Panc1 (cell line): ENCODE data around the gene SIGLEC15. TPM values are rescaled to one million over a fixed set of nuclear protein-coding genes. Genes with fewer than 3 reads are reported as not detected.

ENCODE experiments used
- ATAC-seq: fragments of 200-7000 bp; cut with Tn5 transposase; 2 replicates; pipeline ENCODE4 v1.9.1; 2020; ENCODE audit warnings: mild to moderate bottlenecking, moderate library complexity
- BruUV-seq: library from RNA; stranded (reverse); fragments of 400-500 nt; replicated peaks from 2 replicates; lab custom pipeline; 2021; lab: Mats Ljungman, UMichigan
- CTCF ChIA-PET: fragments of 300-600 bp; sonication (Branson Sonifier 250); formaldehyde crosslinking; loops from one replicate; lab custom pipeline; 2022; ENCODE audit warnings: antibody characterized with exemption; lab: Charles Lee
- POLR2A ChIA-PET: fragments of 300-600 bp; sonication (Branson Sonifier 250); formaldehyde crosslinking; loops from one replicate; lab custom pipeline; 2022; ENCODE audit warnings: antibody characterized with exemption; lab: Charles Lee
- DNase-seq: peaks from one replicate; pipeline ENCODE4 v3.0.0-alpha.2; 2010; ENCODE audit warnings: low read depth, low spot score
- H3K27ac ChIP-seq: 2 replicates; pipeline ENCODE4 v1.5.1; 2011; ENCODE audit warnings: mild to moderate bottlenecking, low read length, inconsistent platforms
- H3K27me3 ChIP-seq: fragments of 200-500 bp; sonication (Bioruptor generic); 2 replicates; pipeline ENCODE4 v1.6.0; 2014; ENCODE audit warnings: low read length, inconsistent platforms; ENCODE audit not compliant: control insufficient read depth, insufficient read depth
- H3K36me3 ChIP-seq: fragments of 200-500 bp; sonication (Bioruptor generic); 2 replicates; pipeline ENCODE4 v1.5.1; 2014; ENCODE audit warnings: inconsistent platforms, mild to moderate bottlenecking, low read length, moderate library complexity; ENCODE audit not compliant: control insufficient read depth, insufficient read depth
- H3K4me1 ChIP-seq: 2 replicates; pipeline ENCODE4 v1.5.1; 2011; ENCODE audit warnings: inconsistent platforms, mild to moderate bottlenecking, low read length, moderate library complexity; ENCODE audit not compliant: control insufficient read depth, insufficient read depth
- H3K4me3 ChIP-seq, 2 experiments: 2 replicates each; pipeline ENCODE4 v1.5.1; 2011 to 2012; ENCODE audit warnings: low read depth in 2 of 2, low read length in 2 of 2, mild to moderate bottlenecking in 2 of 2, inconsistent platforms in 1 of 2, moderate library complexity in 1 of 2
- H3K9me3 ChIP-seq: fragments of 200-500 bp; sonication (Bioruptor generic); 2 replicates; pipeline ENCODE4 v1.5.1; 2014; ENCODE audit warnings: low read depth, mild to moderate bottlenecking, inconsistent platforms, low read length, moderate library complexity; ENCODE audit not compliant: control insufficient read depth, insufficient read depth
- CTCF ChIP-seq: fragments of 450-650 bp; IDR thresholded peaks from 2 replicates; pipeline ENCODE4 v1.5.1; 2017; ENCODE audit warnings: mild to moderate bottlenecking
- POLR2AphosphoS5 ChIP-seq: IDR thresholded peaks from 2 replicates; pipeline ENCODE4 v1.6.1; 2012; ENCODE audit warnings: mild to moderate bottlenecking, low read depth, low read length, moderate library complexity
- REST ChIP-seq, 2 experiments: IDR thresholded peaks; 2 replicates each; pipeline ENCODE4 v1.6.1; 2011 to 2012; ENCODE audit warnings: low read depth in 2 of 2, control low read depth in 1 of 2, low read length in 1 of 2, mild to moderate bottlenecking in 1 of 2, moderate library complexity in 1 of 2; ENCODE audit not compliant: insufficient read depth in 1 of 2
- SIN3A ChIP-seq: IDR thresholded peaks from 2 replicates; pipeline ENCODE4 v1.6.1; 2012; ENCODE audit warnings: low read depth, mild to moderate bottlenecking, low read length, moderate library complexity, borderline replicate concordance; ENCODE audit not compliant: insufficient read depth
- TCF7L2 ChIP-seq: IDR thresholded peaks from 2 replicates; pipeline ENCODE4 v1.6.1; 2011; ENCODE audit warnings: mild to moderate bottlenecking, low read depth, low read length, inconsistent platforms
- in situ Hi-C: cut with HindIII; loops from 2 replicates; pipeline ENCODE4 v1.10.0; 2016; ENCODE audit warnings: low sequenced_read_pairs, low pct_unique_long_range_greater_than_20kb
- intact Hi-C: fragments of 100-400 bp; cut with micrococcal nuclease; formaldehyde crosslinking; loops from one replicate; pipeline ENCODE4 v1.10.0; 2022; ENCODE audit not compliant: unreplicated experiment
- total RNA-seq: library from RNA; stranded (reverse); gene quantifications from one replicate; pipeline ENCODE4 v1.2.1, GENCODE V29; 2021; ENCODE audit not compliant: unreplicated experiment

Gene SIGLEC15
- total RNA-seq, 1 experiment from 2014 or later: 0.23 TPM

GRCh38 chr18:45839414-45840395 is 14.2 kb downstream of the SIGLEC15 start:
- intact Hi-C loops (loop anchor here (2.0 to 5.0 kb wide), 2 partner anchors 117 to 149 kb away; partner anchors contain the start of gene SLC14A1), in situ Hi-C loops (no loop called here)
- TF ChIP-seq REST (IDR thresholded peaks at IDR 0.05; ENCODE audit: insufficient read depth in 1 of 2, low read depth in 2 of 2, low read length in 1 of 2) (no peak), POLR2AphosphoS5 (no peak), SIN3A (no peak), TCF7L2 (no peak), CTCF (peak; percentile 57; the same call in 1 of the 2 replicates)
- H3K36me3 ChIP-seq: no peaks in the 10 kb centered on the region
- POLR2A ChIA-PET: no interaction called here
- H3K27me3 ChIP-seq: no peaks in the 10 kb centered on the region
- no peak overlapping the region for H3K4me3 ChIP-seq
- DNase-seq (no peak), ATAC-seq (peak; percentile 85)
- no peaks in the 10 kb centered on the region for H3K9me3 ChIP-seq
- peaks cover 3% of the 10 kb centered on the region; the same call in 1 of the 2 replicates for H3K4me1 ChIP-seq
- CTCF ChIA-PET: interaction anchor here (0.8 to 1.0 kb wide), 3 partner anchors 117 to 175 kb away, joined by 3 to 12 read pairs (median 5); partner anchors contain the start of gene SLC14A1
- BruUV-seq: no TSS peak
- peak overlapping the region; percentile 23; the same call in 1 of the 2 replicates for H3K27ac ChIP-seq

GRCh38 chr18:45841060-45841764 is 15.7 kb downstream of the SIGLEC15 start:
- H3K36me3 ChIP-seq: no peaks in the 10 kb centered on the region
- H3K27me3 ChIP-seq: no peaks in the 10 kb centered on the region
- in situ Hi-C loops: no loop called here
- H3K9me3 ChIP-seq: no peaks in the 10 kb centered on the region
- intact Hi-C loops: no loop called here
- H3K27ac ChIP-seq: no peak overlapping the region; the same call in 1 of the 2 replicates
- no peak overlapping the region for H3K4me3 ChIP-seq
- TF ChIP-seq POLR2AphosphoS5 (no peak), REST (IDR thresholded peaks at IDR 0.05; ENCODE audit: insufficient read depth in 1 of 2, low read depth in 2 of 2, low read length in 1 of 2) (no peak), SIN3A (no peak), CTCF (no peak), TCF7L2 (no peak)
- ChIA-PET POLR2A (no interaction called here), CTCF (no interaction called here)
- no peak for ATAC-seq
- peaks cover 3% of the 10 kb centered on the region; the same call in 1 of the 2 replicates for H3K4me1 ChIP-seq
- BruUV-seq: no TSS peak
- DNase-seq: no peak
